HCT116 (cell line): ENCODE data around the gene FOXK2. TPM values are rescaled to one million over a fixed set of nuclear protein-coding genes. Genes with fewer than 3 reads are reported as not detected.
"Not testable (repeated sequence)": the region's sequence is repeated elsewhere in the genome, so short reads cannot be mapped to it uniquely, and the experiment has no call there.

Experiments
- ATAC-seq: fragments of 200-7000 bp; cut with Tn5 transposase; 2 replicates; pipeline ENCODE4 v1.9.1; 2020; ENCODE audit warnings: mild to moderate bottlenecking, moderate library complexity
- BruUV-seq: library from RNA; stranded (reverse); fragments of 400-500 nt; replicated peaks from 2 replicates; lab custom pipeline; 2021; lab: Mats Ljungman, UMichigan
- CTCF ChIA-PET: fragments of 300-600 bp; sonication (Branson Sonifier 250); formaldehyde crosslinking; loops from one replicate; lab custom pipeline; 2021; ENCODE audit warnings: antibody characterized with exemption; lab: Charles Lee
- POLR2A ChIA-PET: fragments of 300-600, 350-600 bp; sonication (Branson Sonifier 250); formaldehyde crosslinking; loops from one replicate; lab custom pipeline; 2021; ENCODE audit warnings: antibody characterized with exemption; lab: Charles Lee
- RAD21 ChIA-PET, 2 experiments: fragments of 300-600 bp; sonication (Branson Sonifier 250); formaldehyde crosslinking; loops; one replicate each; lab custom pipeline; 2023; ENCODE audit warnings: low total read pairs in 2 of 2; ENCODE audit not compliant: uncharacterized antibody in 2 of 2, unreplicated experiment in 2 of 2, low non-redundant PET in 1 of 2; lab: Charles Lee
- DNase-seq: peaks from one replicate; pipeline ENCODE4 v3.0.0-alpha.2; 2010; ENCODE audit warnings: low read depth, low spot score
- H2AFZ ChIP-seq: fragments of 200-600 bp; shearing (Covaris generic), sonication (generic); 2 replicates; pipeline ENCODE4 v1.6.1; 2017; ENCODE audit warnings: low read depth, mixed run types, mixed read lengths, antibody characterized with exemption, low read length; ENCODE audit not compliant: poor library complexity, severe bottlenecking
- H3K27ac ChIP-seq: 2 replicates; pipeline ENCODE4 v1.5.1; 2012; ENCODE audit warnings: low read depth, low read length
- H3K27me3 ChIP-seq: fragments of 200-600 bp; sonication (generic); 2 replicates; pipeline ENCODE4 v1.6.1; 2016; ENCODE audit warnings: mixed run types, low read length, mixed read lengths; ENCODE audit not compliant: insufficient read depth
- H3K36me3 ChIP-seq, 2 experiments: fragments of 200-500 bp in 1 of 2; fragments of 200-600 bp in 1 of 2; sonication (Bioruptor generic) in 1 of 2; sonication (generic) in 1 of 2; 2 replicates each; pipeline versions ENCODE4 v1.5.1 to v1.6.1; 2014 to 2016; ENCODE audit warnings: low read length in 2 of 2, inconsistent platforms in 1 of 2, mixed read lengths in 1 of 2, mixed run types in 1 of 2; ENCODE audit not compliant: insufficient read depth in 2 of 2, control insufficient read depth in 1 of 2
- H3K4me1 ChIP-seq, 2 experiments: fragments of 200-600 bp in 1 of 2; sonication (generic) in 1 of 2; 2 replicates each; pipeline versions ENCODE4 v1.5.1 to v1.6.1; 2012 to 2017; ENCODE audit warnings: low read length in 2 of 2, inconsistent platforms in 1 of 2, mild to moderate bottlenecking in 1 of 2, mixed read lengths in 1 of 2, mixed run types in 1 of 2, moderate library complexity in 1 of 2; ENCODE audit not compliant: insufficient read depth in 2 of 2, control insufficient read depth in 1 of 2
- H3K4me2 ChIP-seq: fragments of 200-600 bp; sonication (generic); 2 replicates; pipeline ENCODE4 v1.6.1; 2017; ENCODE audit warnings: mixed run types, low read length, mixed read lengths
- H3K4me3 ChIP-seq, 2 experiments: fragments of 200-600 bp in 1 of 2; sonication (generic) in 1 of 2; replicated peaks in 1 of 2; 2 replicates each; pipeline ENCODE4 v1.5.1; 2011 to 2016; ENCODE audit warnings: low read length in 2 of 2, control low read depth in 1 of 2, low read depth in 1 of 2, mild to moderate bottlenecking in 1 of 2, mixed read lengths in 1 of 2, mixed run types in 1 of 2
- H3K79me2 ChIP-seq: fragments of 200-600 bp; sonication (generic); 2 replicates; pipeline ENCODE4 v1.6.1; 2017; ENCODE audit warnings: mild to moderate bottlenecking, mixed run types, low read length, moderate library complexity, mixed read lengths; ENCODE audit not compliant: insufficient read depth
- H3K9ac ChIP-seq: fragments of 200-600 bp; sonication (generic); 2 replicates; pipeline ENCODE4 v1.6.1; 2016; ENCODE audit warnings: low read length, mixed read lengths
- H3K9me2 ChIP-seq: fragments of 200-600 bp; sonication (generic), shearing (Covaris generic); 2 replicates; pipeline ENCODE4 v1.6.1; 2017; ENCODE audit warnings: mixed run types, mild to moderate bottlenecking, moderate library complexity; ENCODE audit not compliant: insufficient read depth
- H3K9me3 ChIP-seq, 2 experiments: fragments of 200-500 bp in 1 of 2; fragments of 200-600 bp in 1 of 2; sonication (Bioruptor generic) in 1 of 2; sonication (generic) in 1 of 2; 2 replicates each; pipeline ENCODE4 v1.6.1; 2014 to 2017; ENCODE audit warnings: low read length in 2 of 2, mixed read lengths in 2 of 2, inconsistent platforms in 1 of 2, low read depth in 1 of 2, mild to moderate bottlenecking in 1 of 2, mixed run types in 1 of 2, moderate library complexity in 1 of 2; ENCODE audit not compliant: control insufficient read depth in 1 of 2, insufficient read depth in 1 of 2
- H4K20me1 ChIP-seq: fragments of 200-600 bp; sonication (generic), shearing (Covaris generic); 2 replicates; pipeline ENCODE4 v1.6.1; 2017; ENCODE audit warnings: mixed run types, mild to moderate bottlenecking, moderate library complexity; ENCODE audit not compliant: insufficient read depth
- CBX3 ChIP-seq: IDR thresholded peaks from 2 replicates; pipeline ENCODE4 v1.6.1; 2012; ENCODE audit warnings: low read depth
- CEBPB ChIP-seq: IDR thresholded peaks from 2 replicates; pipeline ENCODE4 v1.6.1; 2012; ENCODE audit warnings: low read depth
- EGR1 ChIP-seq: IDR thresholded peaks from 2 replicates; pipeline ENCODE4 v1.6.1; 2012; ENCODE audit warnings: low read depth
- EZH2 ChIP-seq: fragments of 200-600 bp; sonication (generic); IDR thresholded peaks from 2 replicates; pipeline ENCODE4 v1.6.1; 2017; ENCODE audit warnings: antibody characterized with exemption, mixed run types
- EZH2phosphoT487 ChIP-seq: fragments of 200-600 bp; IDR thresholded peaks from 2 replicates; pipeline ENCODE4 v1.6.1; 2018; ENCODE audit warnings: antibody characterized with exemption, borderline replicate concordance
- FOSL1 ChIP-seq: IDR thresholded peaks from 2 replicates; pipeline ENCODE4 v1.6.1; 2012; ENCODE audit warnings: low read depth
- JUND ChIP-seq: IDR thresholded peaks from 2 replicates; pipeline ENCODE4 v1.6.1; 2012
- POLR2AphosphoS5 ChIP-seq: IDR thresholded peaks from 2 replicates; pipeline ENCODE4 v1.6.1; 2011; ENCODE audit warnings: mild to moderate bottlenecking, low read depth, low read length, moderate library complexity
- RAD21 ChIP-seq: IDR thresholded peaks from 2 replicates; pipeline ENCODE4 v1.6.1; 2012; ENCODE audit warnings: low read depth, mild to moderate bottlenecking
- SIN3A ChIP-seq: IDR thresholded peaks from 2 replicates; pipeline ENCODE4 v1.6.1; 2012; ENCODE audit warnings: low read depth
- SP1 ChIP-seq: IDR thresholded peaks from 2 replicates; pipeline ENCODE4 v1.6.1; 2012; ENCODE audit warnings: low read depth
- SRF ChIP-seq: IDR thresholded peaks from 2 replicates; pipeline ENCODE4 v1.6.1; 2012; ENCODE audit warnings: low read depth
- TCF7L2 ChIP-seq: IDR thresholded peaks from 2 replicates; pipeline ENCODE4 v1.7.0; 2011; ENCODE audit warnings: borderline replicate concordance, inconsistent platforms; ENCODE audit not compliant: insufficient read depth, insufficient read length; ENCODE audit errors: extremely low read depth
- YY1 ChIP-seq: IDR thresholded peaks from 2 replicates; pipeline ENCODE4 v1.6.1; 2011; ENCODE audit warnings: low read length, low read depth, moderate library complexity, mild to moderate bottlenecking; ENCODE audit not compliant: insufficient replicate concordance; ENCODE audit errors: extremely low read depth
- ZFX ChIP-seq: fragments of 450-650 bp; IDR thresholded peaks from 2 replicates; pipeline ENCODE4 v1.6.1; 2017
- intact Hi-C: fragments of 100-400 bp; cut with micrococcal nuclease; formaldehyde crosslinking; loops from 2 replicates; pipeline ENCODE4 v1.10.0; 2022
- total RNA-seq: library from RNA; stranded (reverse); gene quantifications from one replicate; pipeline ENCODE4 v1.2.1, GENCODE V29; 2021; ENCODE audit not compliant: unreplicated experiment
- TF ChIP-seq, protein P1 (sequence below): IDR thresholded peaks from 2 replicates; pipeline ENCODE4 v1.6.1; 2012
- TF ChIP-seq, protein P2 (sequence below): IDR thresholded peaks from 2 replicates; pipeline ENCODE4 v1.6.1; 2012; ENCODE audit warnings: low read depth
- TF ChIP-seq, protein P3 (sequence below): IDR thresholded peaks from 2 replicates; pipeline ENCODE4 v1.6.1; 2012
- TF ChIP-seq, protein P4 (sequence below), 3 experiments: fragments of 200-600 bp in 1 of 3; sonication (generic) in 1 of 3; IDR thresholded peaks in 2 of 3; conservative IDR thresholded peaks in 1 of 3; 2 replicates each; pipeline ENCODE4 v1.5.1; 2012 to 2017; ENCODE audit warnings: low read depth in 2 of 3, low read length in 2 of 3, antibody characterized with exemption in 1 of 3, borderline replicate concordance in 1 of 3, control low read depth in 1 of 3, mild to moderate bottlenecking in 1 of 3, mixed read lengths in 1 of 3, mixed run types in 1 of 3, moderate library complexity in 1 of 3; ENCODE audit not compliant: insufficient read depth in 1 of 3

FOXK2 gene
- total RNA-seq, 1 experiment from 2014 or later = 122 TPM

DNA sequence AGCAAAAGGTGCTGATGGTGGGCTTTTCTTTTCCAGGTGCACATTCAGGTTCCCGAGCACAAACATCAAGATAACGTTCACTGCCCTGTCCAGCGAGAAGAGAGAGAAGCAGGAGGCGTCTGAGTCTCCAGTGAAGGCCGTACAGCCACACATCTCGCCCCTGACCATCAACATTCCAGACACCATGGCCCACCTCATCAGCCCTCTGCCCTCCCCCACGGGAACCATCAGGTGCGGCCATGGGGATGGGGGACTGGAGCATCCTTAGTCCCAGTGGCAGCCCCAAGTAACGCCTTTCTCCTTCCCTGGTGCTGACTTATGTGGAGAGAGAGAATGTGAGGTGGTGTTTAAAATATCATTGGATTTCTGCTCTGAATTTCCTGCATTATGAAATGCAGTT, 43.8 kb downstream of the FOXK2 start:
- H3K4me2 ChIP-seq = no peak overlapping the region
- H4K20me1 ChIP-seq = peaks cover 29% of the 10 kb centered on the region; the same call in 1 of the 2 replicates
- RAD21 ChIA-PET = no interaction called here
- CTCF ChIA-PET = no interaction called here
- TF ChIP-seq, protein P1, sequence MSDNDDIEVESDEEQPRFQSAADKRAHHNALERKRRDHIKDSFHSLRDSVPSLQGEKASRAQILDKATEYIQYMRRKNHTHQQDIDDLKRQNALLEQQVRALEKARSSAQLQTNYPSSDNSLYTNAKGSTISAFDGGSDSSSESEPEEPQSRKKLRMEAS = no peak
- TF ChIP-seq SIN3A = no peak
- no peak for TF ChIP-seq CBX3
- TF ChIP-seq TCF7L2 = no peak
- no peak for TF ChIP-seq YY1
- no peak for TF ChIP-seq JUND
- TF ChIP-seq, protein P2, sequence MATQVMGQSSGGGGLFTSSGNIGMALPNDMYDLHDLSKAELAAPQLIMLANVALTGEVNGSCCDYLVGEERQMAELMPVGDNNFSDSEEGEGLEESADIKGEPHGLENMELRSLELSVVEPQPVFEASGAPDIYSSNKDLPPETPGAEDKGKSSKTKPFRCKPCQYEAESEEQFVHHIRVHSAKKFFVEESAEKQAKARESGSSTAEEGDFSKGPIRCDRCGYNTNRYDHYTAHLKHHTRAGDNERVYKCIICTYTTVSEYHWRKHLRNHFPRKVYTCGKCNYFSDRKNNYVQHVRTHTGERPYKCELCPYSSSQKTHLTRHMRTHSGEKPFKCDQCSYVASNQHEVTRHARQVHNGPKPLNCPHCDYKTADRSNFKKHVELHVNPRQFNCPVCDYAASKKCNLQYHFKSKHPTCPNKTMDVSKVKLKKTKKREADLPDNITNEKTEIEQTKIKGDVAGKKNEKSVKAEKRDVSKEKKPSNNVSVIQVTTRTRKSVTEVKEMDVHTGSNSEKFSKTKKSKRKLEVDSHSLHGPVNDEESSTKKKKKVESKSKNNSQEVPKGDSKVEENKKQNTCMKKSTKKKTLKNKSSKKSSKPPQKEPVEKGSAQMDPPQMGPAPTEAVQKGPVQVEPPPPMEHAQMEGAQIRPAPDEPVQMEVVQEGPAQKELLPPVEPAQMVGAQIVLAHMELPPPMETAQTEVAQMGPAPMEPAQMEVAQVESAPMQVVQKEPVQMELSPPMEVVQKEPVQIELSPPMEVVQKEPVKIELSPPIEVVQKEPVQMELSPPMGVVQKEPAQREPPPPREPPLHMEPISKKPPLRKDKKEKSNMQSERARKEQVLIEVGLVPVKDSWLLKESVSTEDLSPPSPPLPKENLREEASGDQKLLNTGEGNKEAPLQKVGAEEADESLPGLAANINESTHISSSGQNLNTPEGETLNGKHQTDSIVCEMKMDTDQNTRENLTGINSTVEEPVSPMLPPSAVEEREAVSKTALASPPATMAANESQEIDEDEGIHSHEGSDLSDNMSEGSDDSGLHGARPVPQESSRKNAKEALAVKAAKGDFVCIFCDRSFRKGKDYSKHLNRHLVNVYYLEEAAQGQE = no peak
- no peak for TF ChIP-seq EZH2phosphoT487
- TF ChIP-seq CEBPB = no peak
- TF ChIP-seq SRF = no peak
- TF ChIP-seq, protein P3, sequence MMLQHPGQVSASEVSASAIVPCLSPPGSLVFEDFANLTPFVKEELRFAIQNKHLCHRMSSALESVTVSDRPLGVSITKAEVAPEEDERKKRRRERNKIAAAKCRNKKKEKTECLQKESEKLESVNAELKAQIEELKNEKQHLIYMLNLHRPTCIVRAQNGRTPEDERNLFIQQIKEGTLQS = no peak
- no peak for TF ChIP-seq POLR2AphosphoS5
- TF ChIP-seq, protein P4, sequence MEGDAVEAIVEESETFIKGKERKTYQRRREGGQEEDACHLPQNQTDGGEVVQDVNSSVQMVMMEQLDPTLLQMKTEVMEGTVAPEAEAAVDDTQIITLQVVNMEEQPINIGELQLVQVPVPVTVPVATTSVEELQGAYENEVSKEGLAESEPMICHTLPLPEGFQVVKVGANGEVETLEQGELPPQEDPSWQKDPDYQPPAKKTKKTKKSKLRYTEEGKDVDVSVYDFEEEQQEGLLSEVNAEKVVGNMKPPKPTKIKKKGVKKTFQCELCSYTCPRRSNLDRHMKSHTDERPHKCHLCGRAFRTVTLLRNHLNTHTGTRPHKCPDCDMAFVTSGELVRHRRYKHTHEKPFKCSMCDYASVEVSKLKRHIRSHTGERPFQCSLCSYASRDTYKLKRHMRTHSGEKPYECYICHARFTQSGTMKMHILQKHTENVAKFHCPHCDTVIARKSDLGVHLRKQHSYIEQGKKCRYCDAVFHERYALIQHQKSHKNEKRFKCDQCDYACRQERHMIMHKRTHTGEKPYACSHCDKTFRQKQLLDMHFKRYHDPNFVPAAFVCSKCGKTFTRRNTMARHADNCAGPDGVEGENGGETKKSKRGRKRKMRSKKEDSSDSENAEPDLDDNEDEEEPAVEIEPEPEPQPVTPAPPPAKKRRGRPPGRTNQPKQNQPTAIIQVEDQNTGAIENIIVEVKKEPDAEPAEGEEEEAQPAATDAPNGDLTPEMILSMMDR (IDR thresholded peaks at IDR 0.05 in 2 of 3, conservative IDR thresholded peaks at IDR 0.05 in 1 of 3; ENCODE audit: borderline replicate concordance in 1 of 3, insufficient read depth in 1 of 3, low read depth in 2 of 3, low read length in 2 of 3) = no peak
- no peak for TF ChIP-seq FOSL1
- TF ChIP-seq ZFX = no peak
- TF ChIP-seq SP1 = no peak
- no peak for TF ChIP-seq RAD21
- TF ChIP-seq EZH2 = no peak
- TF ChIP-seq EGR1 = no peak
- no TSS peak for BruUV-seq
- POLR2A ChIA-PET = no interaction called here
- H3K4me3 ChIP-seq = no peak overlapping the region
- no peak overlapping the region for H3K27ac ChIP-seq
- no peak overlapping the region for H2AFZ ChIP-seq
- no peaks in the 10 kb centered on the region for H3K9me2 ChIP-seq
- no peak for DNase-seq
- intact Hi-C loops = no loop called here
- H3K27me3 ChIP-seq = no peaks in the 10 kb centered on the region
- H3K4me1 ChIP-seq = peaks cover 13 to 30% of the 10 kb centered on the region in 2 experiments; a peak in 3 of 4 replicates
- H3K79me2 ChIP-seq = peaks cover 100% of the 10 kb centered on the region
- no peak overlapping the region for H3K9ac ChIP-seq
- H3K36me3 ChIP-seq = peaks cover 31 to 38% of the 10 kb centered on the region in 2 experiments
- no peak for ATAC-seq
- no peaks in the 10 kb centered on the region for H3K9me3 ChIP-seq

DNA sequence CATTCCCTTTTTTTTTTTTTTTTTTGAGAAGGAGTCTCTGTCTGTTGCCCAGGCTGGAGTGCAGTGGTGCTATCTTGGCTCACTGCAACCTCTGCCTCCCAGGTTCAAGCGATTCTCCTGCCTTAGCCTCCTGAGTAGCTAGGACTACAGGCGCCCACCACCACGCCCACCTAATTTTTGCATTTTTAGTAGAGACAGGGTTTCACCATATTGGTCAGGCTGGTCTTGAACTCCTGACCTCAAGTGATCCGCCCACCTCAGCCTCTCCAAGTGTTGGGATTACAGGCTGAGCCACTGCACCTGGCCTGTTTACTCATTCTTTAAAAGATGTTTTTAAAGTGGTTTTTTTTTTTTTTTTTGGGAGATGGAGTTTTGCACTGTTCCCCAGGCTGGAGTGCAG, 44.2 kb downstream of the FOXK2 start:
- peaks cover 35 to 39% of the 10 kb centered on the region in 2 experiments for H3K36me3 ChIP-seq
- H3K9me3 ChIP-seq, H3K4me2 ChIP-seq, H3K27ac ChIP-seq, H3K9ac ChIP-seq, POLR2A ChIA-PET, CTCF ChIA-PET, H3K4me3 ChIP-seq, RAD21 ChIA-PET, BruUV-seq, ATAC-seq, intact Hi-C loops, H3K9me2 ChIP-seq, H2AFZ ChIP-seq, DNase-seq, H3K27me3 ChIP-seq: not testable (repeated sequence)
- H3K79me2 ChIP-seq = peaks cover 100% of the 10 kb centered on the region
- peaks cover 14 to 31% of the 10 kb centered on the region in 2 experiments; a peak in 3 of 4 replicates for H3K4me1 ChIP-seq
- H4K20me1 ChIP-seq = peaks cover 29% of the 10 kb centered on the region; the same call in 1 of the 2 replicates
